ENCODE data around the gene TRIM54.
"Not testable (repeated sequence)": the region's sequence is repeated elsewhere in the genome, so short reads cannot be mapped to it uniquely, and the experiment has no call there.

TRIM54 gene

DNA sequence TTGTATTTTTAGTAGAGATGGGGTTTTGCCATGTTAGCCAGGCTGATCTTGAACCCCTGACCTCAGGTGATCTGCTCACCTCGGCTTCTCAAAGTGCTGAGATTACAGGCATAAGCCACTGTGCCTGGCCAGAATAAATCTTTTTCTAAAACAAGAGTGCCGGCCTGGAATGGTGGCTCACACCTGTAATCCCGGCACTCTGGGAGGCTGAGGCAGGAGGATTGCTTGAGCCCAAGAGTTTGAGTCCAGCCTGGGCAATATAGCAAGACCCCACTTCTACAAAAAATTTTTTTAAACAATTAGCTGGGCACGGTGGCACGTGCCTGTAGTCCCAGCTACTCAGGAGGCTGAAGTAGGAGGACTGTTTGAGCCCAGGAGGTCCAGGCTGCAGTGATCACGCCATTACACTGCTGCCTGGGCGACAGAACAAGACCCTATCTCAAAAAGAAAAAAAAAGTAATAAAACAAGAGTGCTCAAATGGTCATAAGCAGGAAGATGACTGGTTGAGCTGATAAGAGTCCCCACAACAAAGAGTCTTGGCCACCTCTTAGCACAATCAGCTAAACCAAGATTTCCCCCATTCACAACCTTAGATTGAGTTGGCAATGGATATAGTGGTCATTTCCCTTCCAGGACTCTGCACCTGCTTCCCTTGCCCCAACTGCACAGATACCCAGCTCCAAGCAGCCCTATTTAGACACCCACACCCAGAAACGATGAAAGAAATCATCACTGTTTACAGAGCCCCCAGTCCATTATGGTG is 31.8 kb downstream of the TRIM54 start:
- DNase-seq (ENCODE audit: low read depth), result no peak

DNA sequence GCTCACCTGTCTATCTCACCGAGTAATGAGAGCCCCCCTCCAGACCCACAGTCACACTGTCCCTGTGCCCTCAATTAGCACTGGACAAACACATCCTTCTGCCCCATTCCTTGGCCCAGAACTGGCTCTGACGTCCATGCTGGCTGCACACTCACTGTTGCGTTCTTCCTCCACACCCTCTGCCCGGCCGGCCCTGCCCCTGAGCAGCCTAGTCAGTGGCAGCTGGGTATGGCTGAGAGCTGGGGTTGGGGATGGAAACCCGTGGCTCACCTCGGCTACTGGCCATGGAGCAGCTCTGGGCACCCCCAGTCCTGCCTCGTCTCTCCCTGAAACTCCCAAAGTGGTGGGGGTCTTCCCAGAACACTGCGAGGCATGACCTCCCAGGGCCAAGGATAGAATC is 32.5 kb downstream of the TRIM54 start:
- DNase-seq (ENCODE audit: low read depth), result no peak

DNA sequence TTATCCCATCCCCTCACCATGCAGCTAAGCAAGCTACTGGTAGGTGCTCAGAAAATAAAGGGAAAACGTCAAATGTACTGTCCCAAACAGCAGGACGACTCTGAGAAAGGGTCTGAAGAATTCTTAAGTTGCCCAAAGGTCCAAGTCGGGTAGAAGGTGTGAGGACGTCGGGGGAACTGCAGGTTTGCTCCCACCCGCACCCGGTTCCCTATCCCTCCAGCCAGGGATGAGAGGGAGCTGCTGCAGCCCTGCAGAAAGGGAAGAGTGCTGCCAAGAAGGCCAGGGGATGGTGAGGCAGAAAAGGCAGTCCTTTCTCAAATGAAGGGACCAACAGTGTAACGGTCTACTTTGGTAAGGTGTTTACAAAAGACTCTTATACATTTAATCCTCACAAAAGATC is 32.9 kb downstream of the TRIM54 start:
- no peak for DNase-seq (ENCODE audit: low read depth)

DNA sequence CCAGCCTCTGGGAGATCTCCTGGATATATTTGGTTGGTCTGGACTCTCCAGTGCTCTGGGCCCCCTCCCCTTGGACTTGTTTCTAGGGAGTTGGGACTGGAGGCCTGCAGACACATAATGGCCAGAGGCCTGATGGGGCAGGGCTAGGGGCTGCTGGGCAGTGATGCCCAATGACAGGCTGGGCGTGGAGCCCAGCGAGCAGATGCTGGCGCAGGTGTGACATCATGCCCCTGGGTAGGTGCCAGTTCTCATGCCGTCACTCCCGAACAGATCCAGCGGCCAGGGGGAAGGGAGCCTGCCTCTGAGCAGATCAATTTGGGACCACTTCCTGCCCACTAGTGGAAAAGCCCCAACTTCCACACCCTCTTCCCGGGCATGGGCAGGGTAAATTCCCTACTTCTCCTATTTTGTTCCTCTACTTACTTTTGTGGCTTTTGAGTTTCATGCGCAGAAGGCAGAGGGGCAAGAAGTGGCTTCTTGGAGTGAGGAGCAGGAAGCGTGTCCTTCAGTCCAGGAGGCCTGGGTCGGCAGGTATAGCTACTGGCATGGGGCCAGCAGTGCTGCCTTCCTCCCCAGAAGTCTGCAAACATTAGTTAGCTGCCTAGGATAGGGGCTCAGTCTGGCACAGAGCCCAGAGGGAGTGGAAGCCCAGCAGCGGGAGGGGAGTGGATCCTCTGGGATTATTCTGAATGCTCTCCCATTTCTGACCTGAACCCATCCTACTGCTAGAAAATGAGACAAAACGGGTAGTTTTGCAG is 34.6 kb downstream of the TRIM54 start:
- peak; percentile 15 for DNase-seq (ENCODE audit: low read depth)

DNA sequence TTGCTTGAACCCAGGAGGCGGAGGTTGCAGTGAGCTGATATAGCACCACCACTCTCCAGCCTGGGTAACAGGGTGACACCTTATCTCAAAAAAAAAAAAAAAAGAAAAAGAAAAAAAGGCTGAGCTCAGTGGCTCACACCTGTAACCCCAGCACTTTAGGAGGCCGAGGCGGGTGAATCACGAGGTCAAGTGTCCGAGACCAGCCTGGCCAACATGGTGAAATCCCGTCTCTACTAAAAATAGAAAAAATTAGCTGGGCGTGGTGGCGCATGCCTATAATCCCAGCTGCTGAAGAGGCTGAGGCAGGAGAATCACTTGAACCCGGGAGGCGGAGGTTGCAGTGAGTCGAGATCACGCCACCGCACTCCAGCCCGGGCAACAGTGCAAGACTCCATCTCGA is 37.6 kb downstream of the TRIM54 start:
- DNase-seq (ENCODE audit: low read depth), result not testable (repeated sequence)

DNA sequence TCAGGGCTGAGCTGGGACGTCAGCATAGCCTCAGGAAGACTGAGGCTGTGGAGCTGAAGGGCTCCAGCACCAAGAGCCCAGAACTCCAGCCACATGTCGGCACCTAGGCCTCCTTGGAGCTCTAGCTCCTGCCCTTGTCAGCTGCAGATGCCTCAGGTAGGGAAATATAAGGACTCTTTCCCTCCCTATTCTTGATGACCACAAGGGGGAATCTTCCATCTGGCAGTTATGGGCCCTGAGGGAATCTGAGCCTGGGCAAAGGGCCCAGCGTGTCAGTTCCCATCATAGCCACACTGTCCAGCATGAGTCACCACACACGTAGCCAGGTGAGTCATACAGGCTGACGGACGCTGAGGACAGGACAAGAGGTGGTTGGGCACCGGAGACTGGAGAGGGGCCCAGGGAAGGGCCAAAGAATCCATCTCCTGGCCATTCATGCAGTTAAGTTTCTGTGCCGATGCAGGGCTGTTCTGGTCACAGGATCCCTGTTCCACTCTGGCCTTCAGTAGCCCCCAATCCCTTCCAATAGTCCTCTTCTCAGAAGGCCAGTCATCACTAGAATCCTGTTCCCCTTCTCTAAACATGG is 38.8 kb downstream of the TRIM54 start:
- peak; percentile 97 for DNase-seq (ENCODE audit: low read depth)

DNA sequence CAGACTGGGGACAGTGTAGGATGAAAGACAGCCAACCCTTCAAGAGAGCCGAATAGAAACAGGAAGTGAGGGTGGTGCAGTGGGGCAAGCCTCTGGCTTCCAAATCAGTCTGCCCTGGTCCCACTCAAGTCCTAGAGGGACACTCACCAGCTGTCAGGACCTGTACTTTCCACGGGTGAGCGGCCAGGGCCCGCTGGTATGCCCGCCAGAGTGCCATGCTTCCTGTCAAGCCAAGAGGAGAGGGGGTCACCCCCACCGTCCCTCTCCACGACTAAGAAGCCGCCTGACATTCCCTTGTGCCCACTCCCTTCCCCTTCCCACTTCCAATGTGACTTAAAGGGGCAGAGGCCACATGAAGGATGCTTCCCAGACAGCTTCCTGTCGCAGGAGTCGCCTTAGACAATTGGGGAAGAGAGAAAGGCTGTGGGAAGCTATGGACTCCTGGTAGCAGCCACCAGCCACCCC is 40.1 kb downstream of the TRIM54 start:
- no peak for DNase-seq (ENCODE audit: low read depth)

DNA sequence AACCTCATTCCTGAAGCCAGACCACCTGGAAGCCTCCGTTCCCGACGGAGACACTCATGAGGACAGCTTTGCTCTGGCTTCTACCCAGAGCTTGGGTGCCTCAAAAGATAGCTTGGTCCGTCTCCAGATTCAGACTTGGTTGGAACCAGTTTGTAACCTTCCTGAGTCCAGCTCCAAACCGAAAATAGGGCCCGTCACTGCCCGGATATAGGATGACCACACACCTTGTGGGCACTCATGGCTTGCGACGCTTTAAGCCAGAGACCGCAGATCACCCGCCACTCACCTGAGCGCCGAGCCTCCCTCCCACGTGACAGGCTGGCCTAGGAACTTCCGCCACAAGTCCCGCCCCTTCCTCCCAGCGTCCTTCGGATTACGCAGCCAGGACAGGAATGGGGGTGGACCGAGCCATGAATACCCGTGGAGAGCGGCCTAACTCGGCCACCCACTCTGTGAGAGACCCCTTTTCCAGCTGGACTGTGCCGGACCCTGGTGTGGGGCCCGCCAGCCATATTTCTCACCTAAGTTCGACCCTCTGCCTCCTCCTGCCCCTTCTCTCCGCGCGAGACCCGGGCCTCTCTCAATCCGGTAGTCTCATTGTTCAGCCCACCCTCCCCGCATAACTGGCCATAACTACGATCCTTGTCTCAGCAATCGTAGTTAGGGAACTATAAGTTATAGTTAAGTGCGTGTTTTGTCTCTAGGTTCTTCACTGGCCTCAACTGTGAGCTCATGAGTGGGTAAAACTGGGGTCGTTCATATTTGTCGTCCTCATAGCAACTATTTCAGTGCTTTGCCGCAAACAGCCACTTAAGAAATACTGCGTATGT is 40.8 kb downstream of the TRIM54 start, which contains the start of gene MPV17:
TSS of gene MPV17 (minus strand) at position 332 of the 830 bp plus-strand sequence. CDS start 580 bp downstream, outside the sequence.
- DNase-seq (ENCODE audit: low read depth), result peak; percentile 89

DNA sequence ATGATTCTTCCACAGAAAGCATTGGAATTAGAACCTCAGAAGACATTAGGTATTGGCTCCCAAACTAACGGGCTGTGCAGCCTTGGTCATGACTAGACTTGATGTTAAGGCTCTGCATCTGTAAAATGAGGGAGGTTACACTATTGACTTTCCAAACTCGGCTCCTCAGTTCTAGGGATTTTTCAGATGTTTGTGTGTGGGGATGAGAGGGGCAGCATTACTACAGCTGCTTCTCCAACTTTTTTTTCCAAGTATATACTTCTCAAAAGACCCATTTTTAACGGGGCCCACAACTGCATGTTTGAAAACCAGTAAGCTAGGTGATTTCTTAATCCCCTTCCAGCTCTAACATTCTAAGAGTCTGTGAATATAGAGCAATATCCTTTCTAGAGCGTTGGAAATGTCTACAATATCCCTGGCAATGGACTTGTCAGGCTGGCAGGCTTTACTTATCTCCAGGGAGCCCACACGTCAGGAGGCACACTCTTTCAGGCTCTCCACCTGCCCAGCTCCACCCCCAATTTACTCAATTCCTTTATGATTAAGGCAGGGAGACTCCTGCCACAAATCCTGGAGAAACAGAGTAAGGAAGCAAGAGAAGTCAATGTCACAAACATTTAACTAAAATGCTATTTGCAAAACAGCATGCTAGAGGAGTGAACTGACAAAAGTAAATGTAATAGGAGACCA is 41.5 kb downstream of the TRIM54 start:
- no peak for DNase-seq (ENCODE audit: low read depth)

DNA sequence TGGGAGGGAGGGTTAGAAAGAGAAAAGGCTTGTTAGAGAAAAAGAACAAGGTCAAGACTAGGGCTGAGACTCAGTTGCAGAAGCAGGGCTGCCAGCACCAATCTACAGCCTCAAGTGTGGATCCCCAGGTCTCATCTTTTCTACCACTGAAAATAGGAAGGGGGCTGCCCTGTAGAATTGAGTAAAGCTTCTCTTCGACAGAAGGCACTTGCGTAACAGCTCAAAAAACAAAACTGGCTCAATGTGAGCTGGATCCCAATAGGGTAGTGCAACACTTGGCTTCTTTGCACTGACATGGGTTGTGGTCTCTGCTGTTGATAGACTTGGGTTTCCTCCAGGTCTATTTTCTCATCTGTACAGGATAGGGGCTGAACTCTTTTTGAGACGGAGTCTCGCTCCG is 42.5 kb downstream of the TRIM54 start:
- DNase-seq (ENCODE audit: low read depth), result no peak

DNA sequence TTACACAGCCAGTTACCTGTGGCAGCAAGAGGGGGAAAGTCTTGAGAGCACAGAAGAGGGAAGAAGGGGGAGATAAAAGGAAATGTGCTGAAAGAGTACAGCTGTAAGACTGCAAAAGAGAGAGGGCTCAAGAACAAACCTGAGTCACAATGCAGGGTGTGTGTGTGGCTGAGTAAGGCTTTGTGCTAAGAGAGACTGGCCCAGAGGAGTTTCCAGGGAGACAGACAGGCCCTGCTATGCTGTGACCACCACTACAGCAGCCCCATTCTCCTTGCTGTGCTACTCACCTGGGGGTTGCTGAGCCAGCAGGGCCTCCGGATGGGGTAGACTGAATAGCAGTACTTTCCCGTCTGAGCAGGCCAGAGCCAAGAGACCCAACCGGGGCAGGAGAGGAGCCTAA is 53.1 kb downstream of the TRIM54 start:
- no peak for DNase-seq (ENCODE audit: low read depth)

DNA sequence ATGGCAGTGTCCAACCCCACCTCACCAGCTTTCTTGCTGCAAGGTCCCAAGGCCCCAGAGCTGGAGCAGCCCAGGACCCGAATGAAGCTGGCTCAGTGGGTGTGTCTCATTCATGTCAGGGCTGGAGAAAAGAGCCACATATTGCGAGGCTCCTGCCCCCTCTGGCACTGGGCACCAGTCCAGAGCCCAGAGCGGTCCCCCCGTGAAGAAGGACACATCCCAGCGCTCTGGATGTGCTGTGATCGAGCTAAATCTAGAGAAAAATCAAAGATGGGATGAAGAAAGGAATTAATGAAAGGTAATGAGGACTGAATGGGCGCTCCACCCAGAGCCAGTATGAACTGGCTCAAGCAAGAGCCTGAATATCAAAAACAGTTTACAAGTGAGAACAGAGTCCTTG is 53.9 kb downstream of the TRIM54 start:
- DNase-seq (ENCODE audit: low read depth), result no peak

DNA sequence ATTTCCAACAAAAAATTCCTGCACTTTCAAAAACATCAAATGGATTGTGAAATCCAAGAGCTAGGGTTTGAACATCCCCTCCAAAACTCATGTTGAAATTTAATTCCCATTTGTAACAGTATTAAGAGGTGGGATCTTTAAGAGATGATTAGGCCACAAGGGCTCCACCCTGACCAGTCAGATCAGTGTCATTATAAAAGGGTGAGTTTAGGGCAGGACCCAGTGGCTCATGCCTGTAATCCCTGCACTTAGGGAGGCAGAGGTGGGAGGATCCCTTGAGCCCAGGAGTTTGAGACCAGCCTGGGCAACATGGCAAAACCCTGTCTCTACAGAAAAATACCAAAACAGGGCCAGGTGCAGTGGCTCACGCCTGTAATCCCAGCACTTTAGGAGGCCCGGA is 65.4 kb downstream of the TRIM54 start:
- DNase-seq (ENCODE audit: low read depth), result no peak

DNA sequence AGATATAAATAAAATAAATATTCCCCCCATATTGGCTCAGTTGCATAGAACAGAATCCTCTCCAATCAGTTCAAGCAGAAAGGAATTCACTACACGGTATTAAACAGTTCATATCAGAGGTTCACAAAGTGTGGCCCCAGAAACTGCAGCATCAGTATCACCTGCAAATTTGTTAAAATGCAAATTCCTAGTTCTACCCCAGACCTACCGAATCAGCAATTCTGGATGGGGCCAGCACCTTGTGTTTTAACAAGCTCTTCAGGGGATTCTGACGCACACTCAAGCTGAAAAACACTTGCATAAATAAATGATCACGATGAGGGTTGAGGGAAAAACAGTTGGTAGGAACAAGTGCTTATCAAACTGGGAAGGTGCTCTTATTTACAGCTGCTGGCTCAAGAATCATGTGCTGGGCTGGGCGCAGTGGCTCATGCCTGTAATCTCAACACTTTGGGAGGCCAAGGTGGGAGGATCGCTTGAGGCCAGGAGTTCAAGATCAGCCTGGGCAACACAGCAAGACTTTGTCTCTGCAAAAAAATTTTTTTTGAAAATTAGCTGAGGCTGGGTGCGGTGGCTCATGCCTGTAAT is 68.0 kb downstream of the TRIM54 start:
- DNase-seq (ENCODE audit: low read depth), result no peak

DNA sequence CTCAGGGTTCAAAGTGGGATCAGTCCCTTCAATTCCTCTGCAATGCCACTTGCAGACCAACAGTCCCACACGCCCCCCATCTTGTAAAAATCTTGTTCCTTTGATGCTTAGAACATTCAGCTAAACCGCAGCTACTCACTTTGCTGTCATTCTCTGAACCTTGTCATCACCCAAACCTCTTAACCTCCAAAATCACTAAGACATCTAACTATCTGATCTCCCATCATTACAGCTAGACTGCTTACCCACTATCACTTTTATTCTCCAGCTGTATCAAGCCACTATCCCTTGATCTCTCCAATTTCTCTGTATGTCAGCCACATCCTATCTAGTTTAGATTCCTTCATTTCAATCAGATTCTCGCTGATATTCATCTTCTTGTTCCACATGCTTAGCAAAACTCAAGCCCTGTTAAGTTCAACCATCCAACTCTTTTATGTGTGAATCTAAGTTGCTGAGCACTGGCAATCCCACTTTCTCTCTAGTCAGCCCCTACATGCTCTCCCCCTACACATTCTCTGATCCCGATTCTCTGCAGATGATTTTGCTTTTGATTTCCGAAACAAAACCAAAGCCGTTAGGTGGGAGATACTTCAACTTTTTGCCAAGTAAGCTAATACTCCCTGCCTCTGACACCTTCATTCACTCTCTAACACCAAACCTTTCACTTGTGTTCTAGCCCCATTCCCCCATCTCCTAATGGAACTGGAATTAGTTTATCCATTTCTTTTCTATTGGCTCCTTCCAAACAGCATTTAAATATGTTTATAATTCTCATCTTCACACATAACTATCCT is 69.8 kb downstream of the TRIM54 start:
- DNase-seq (ENCODE audit: low read depth), result no peak

DNA sequence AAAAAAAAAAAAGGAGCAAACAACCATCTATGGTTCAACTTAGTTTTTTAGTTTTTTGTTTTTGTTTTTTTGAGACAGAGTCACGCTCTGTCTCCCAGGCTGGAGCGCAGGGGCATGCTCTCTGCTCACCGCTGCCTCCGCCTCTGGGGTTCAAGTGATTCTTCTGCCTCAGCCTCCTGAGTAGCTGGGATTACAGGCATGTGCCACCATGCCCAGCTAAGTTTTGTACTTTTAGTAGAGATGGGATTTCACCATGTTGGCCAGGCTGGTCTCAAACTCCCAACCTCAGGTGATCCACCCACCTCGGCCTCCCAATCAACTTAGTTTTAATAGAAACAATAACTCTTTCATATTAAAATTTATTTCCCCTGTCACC is 71.1 kb downstream of the TRIM54 start:
- DNase-seq (ENCODE audit: low read depth), result not testable (repeated sequence)

DNA sequence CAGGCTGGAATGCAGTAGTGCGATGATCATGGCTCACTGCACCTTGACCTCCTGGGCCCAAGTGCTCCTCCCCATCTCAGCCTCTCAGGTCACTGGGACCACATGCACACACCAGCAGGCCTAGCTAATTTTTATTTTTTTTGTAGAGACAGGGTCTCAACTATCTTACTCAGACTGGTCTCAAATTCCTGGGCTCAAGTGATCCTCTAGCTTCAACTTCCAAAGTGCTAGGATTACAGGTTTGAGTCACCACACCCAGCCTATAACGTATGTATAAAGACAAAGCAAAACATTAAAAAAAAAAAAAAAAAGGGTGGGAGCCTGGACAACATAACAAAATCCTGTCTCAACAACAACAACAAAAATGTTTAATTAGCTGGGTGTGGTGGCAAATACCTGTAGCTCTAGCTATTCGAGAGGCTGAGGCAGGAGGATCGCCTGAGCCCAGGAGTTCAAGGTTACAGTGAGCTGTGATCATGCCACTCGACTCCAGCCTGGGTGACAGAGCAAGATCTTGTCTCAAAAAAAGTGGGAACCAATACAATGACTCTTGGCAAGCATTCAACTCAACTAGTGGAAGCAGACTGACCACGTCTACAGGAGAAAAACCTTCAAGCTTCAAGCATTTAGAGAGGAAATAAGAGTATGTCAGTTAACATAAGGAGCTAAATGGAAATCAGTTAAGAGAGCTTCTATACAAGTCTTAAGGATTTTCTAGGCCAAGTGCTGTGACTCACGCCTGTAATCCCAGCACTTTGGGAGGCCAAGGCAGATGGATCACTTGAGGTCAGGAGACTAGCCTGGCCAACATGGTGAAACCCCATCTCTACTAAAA is 71.8 kb downstream of the TRIM54 start:
- DNase-seq (ENCODE audit: low read depth), result peak; percentile 48

DNA sequence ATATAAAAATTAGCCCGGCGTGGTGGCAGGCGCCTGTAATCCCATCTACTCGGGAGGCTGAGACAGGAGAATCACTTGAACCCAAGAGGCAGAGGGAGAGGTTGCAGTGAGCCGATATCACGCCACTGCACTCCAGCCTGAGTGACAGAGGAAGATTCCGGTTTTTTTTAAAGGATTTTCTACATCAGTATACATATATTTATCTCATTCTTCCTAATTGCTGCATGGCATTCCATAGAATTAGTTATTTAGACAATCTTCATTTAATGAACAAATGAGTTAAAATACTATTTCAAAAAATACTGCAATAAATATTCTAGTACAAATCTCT is 72.3 kb downstream of the TRIM54 start:
- no peak for DNase-seq (ENCODE audit: low read depth)

DNA sequence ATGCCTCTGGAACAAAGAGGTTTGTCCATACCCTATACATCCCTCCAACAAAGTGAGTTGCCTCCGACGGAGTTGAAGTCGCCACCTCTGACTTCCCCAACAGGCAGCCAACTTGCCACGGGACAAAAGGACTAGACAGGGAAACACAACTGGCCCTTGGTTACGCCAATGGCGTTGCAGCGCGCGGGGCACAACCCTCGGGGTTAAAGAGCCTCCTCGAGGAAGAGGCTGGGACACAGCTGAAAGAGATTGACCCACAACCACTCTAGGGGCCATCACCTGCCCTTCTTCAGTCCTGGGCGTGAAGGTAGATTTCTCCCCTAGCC is 73.8 kb downstream of the TRIM54 start:
- peak; percentile 43 for DNase-seq (ENCODE audit: low read depth)

Data from fibroblast of gingiva (primary cell).